ENCODE data around the gene SLC25A42.
"Not testable (repeated sequence)": the region's sequence is repeated elsewhere in the genome, so short reads cannot be mapped to it uniquely, and the experiment has no call there.

SLC25A42 gene

GRCh38 chr19:19145684-19146608 lies 82.2 kb downstream of the SLC25A42 start:
- no peaks in the 10 kb centered on the region for H3K36me3 ChIP-seq (ENCODE audit: insufficient read depth, low read depth, low read length)
- peaks cover 2% of the 10 kb centered on the region for H3K27me3 ChIP-seq (ENCODE audit: insufficient read depth, low read length)
- H3K4me3 ChIP-seq (ENCODE audit: low read length) = no peak overlapping the region; the same call in 1 of the 2 replicates
- H3K4me1 ChIP-seq (ENCODE audit: insufficient read depth, low read length) = no peaks in the 10 kb centered on the region
- H3K27ac ChIP-seq (ENCODE audit: low read length) = no peak overlapping the region
- no peaks in the 10 kb centered on the region for H3K9me3 ChIP-seq (ENCODE audit: insufficient read depth, low read depth, low read length)
- no peak overlapping the region for H3K9ac ChIP-seq (ENCODE audit: low read depth, low read length)

- Histone ChIP-seq H3K9ac (ENCODE audit: low read depth, low read length) (no peak overlapping the region), H3K9me3 (ENCODE audit: insufficient read depth, low read depth, low read length) (no peaks in the 10 kb centered on the region), H3K27ac (ENCODE audit: low read length) (no peak overlapping the region), H3K36me3 (ENCODE audit: insufficient read depth, low read depth, low read length) (no peaks in the 10 kb centered on the region), H3K4me1 (ENCODE audit: insufficient read depth, low read length) (no peaks in the 10 kb centered on the region), H3K27me3 (ENCODE audit: insufficient read depth, low read length) (no peaks in the 10 kb centered on the region), H3K4me3 (ENCODE audit: low read length) (no peak overlapping the region)
These were observed 83.1 kb downstream of the SLC25A42 start for GRCh38 chr19:19146865-19147264.

GRCh38 chr19:19147344-19147743 lies 83.5 kb downstream of the SLC25A42 start:
- Histone ChIP-seq H3K9ac (ENCODE audit: low read depth, low read length) (no peak overlapping the region), H3K4me1 (ENCODE audit: insufficient read depth, low read length) (no peaks in the 10 kb centered on the region), H3K36me3 (ENCODE audit: insufficient read depth, low read depth, low read length) (no peaks in the 10 kb centered on the region), H3K27ac (ENCODE audit: low read length) (no peak overlapping the region), H3K4me3 (ENCODE audit: low read length) (no peak overlapping the region), H3K9me3 (ENCODE audit: insufficient read depth, low read depth, low read length) (no peaks in the 10 kb centered on the region), H3K27me3 (ENCODE audit: insufficient read depth, low read length) (no peaks in the 10 kb centered on the region)

- not testable (repeated sequence) for H3K9me3 ChIP-seq (ENCODE audit: insufficient read depth, low read depth, low read length); H3K4me1 ChIP-seq (ENCODE audit: insufficient read depth, low read length); H3K4me3 ChIP-seq (ENCODE audit: low read length); H3K9ac ChIP-seq (ENCODE audit: low read depth, low read length); H3K27ac ChIP-seq (ENCODE audit: low read length); H3K27me3 ChIP-seq (ENCODE audit: insufficient read depth, low read length); H3K36me3 ChIP-seq (ENCODE audit: insufficient read depth, low read depth, low read length)
These were observed 84.7 kb downstream of the SLC25A42 start for GRCh38 chr19:19148504-19148903.

GRCh38 chr19:19149435-19149834 lies 85.6 kb downstream of the SLC25A42 start:
- H3K4me1 ChIP-seq (ENCODE audit: insufficient read depth, low read length) = no peaks in the 10 kb centered on the region
- no peak overlapping the region for H3K9ac ChIP-seq (ENCODE audit: low read depth, low read length)
- H3K9me3 ChIP-seq (ENCODE audit: insufficient read depth, low read depth, low read length) = no peaks in the 10 kb centered on the region
- H3K27ac ChIP-seq (ENCODE audit: low read length) = no peak overlapping the region
- no peaks in the 10 kb centered on the region for H3K27me3 ChIP-seq (ENCODE audit: insufficient read depth, low read length)
- no peaks in the 10 kb centered on the region for H3K36me3 ChIP-seq (ENCODE audit: insufficient read depth, low read depth, low read length)
- no peak overlapping the region for H3K4me3 ChIP-seq (ENCODE audit: low read length)

GRCh38 chr19:19151418-19151817 lies 87.6 kb downstream of the SLC25A42 start:
- no peaks in the 10 kb centered on the region for H3K36me3 ChIP-seq (ENCODE audit: insufficient read depth, low read depth, low read length)
- H3K4me1 ChIP-seq (ENCODE audit: insufficient read depth, low read length) = no peaks in the 10 kb centered on the region
- H3K9ac ChIP-seq (ENCODE audit: low read depth, low read length) = no peak overlapping the region
- H3K4me3 ChIP-seq (ENCODE audit: low read length) = no peak overlapping the region
- no peaks in the 10 kb centered on the region for H3K27me3 ChIP-seq (ENCODE audit: insufficient read depth, low read length)
- no peaks in the 10 kb centered on the region for H3K9me3 ChIP-seq (ENCODE audit: insufficient read depth, low read depth, low read length)
- H3K27ac ChIP-seq (ENCODE audit: low read length) = no peak overlapping the region

GRCh38 chr19:19152668-19153384 lies 89.0 kb downstream of the SLC25A42 start:
- Histone ChIP-seq H3K4me1 (ENCODE audit: insufficient read depth, low read length) (no peaks in the 10 kb centered on the region), H3K9me3 (ENCODE audit: insufficient read depth, low read depth, low read length) (no peaks in the 10 kb centered on the region), H3K36me3 (ENCODE audit: insufficient read depth, low read depth, low read length) (no peaks in the 10 kb centered on the region), H3K4me3 (ENCODE audit: low read length) (no peak overlapping the region), H3K27ac (ENCODE audit: low read length) (no peak overlapping the region), H3K27me3 (ENCODE audit: insufficient read depth, low read length) (no peaks in the 10 kb centered on the region; the same call in 1 of the 2 replicates), H3K9ac (ENCODE audit: low read depth, low read length) (no peak overlapping the region)

GRCh38 chr19:19154768-19155494 lies 91.1 kb downstream of the SLC25A42 start:
- Histone ChIP-seq H3K9me3 (ENCODE audit: insufficient read depth, low read depth, low read length) (no peaks in the 10 kb centered on the region), H3K36me3 (ENCODE audit: insufficient read depth, low read depth, low read length) (no peaks in the 10 kb centered on the region), H3K4me3 (ENCODE audit: low read length) (no peak overlapping the region), H3K4me1 (ENCODE audit: insufficient read depth, low read length) (no peaks in the 10 kb centered on the region), H3K9ac (ENCODE audit: low read depth, low read length) (no peak overlapping the region), H3K27ac (ENCODE audit: low read length) (no peak overlapping the region), H3K27me3 (ENCODE audit: insufficient read depth, low read length) (no peaks in the 10 kb centered on the region; the same call in 1 of the 2 replicates)

GRCh38 chr19:19155495-19156219 lies 91.9 kb downstream of the SLC25A42 start:
- no peak overlapping the region for H3K9ac ChIP-seq (ENCODE audit: low read depth, low read length)
- no peak overlapping the region for H3K27ac ChIP-seq (ENCODE audit: low read length)
- H3K27me3 ChIP-seq (ENCODE audit: insufficient read depth, low read length) = no peaks in the 10 kb centered on the region; the same call in 1 of the 2 replicates
- H3K4me3 ChIP-seq (ENCODE audit: low read length) = no peak overlapping the region
- H3K9me3 ChIP-seq (ENCODE audit: insufficient read depth, low read depth, low read length) = no peaks in the 10 kb centered on the region
- H3K36me3 ChIP-seq (ENCODE audit: insufficient read depth, low read depth, low read length) = no peaks in the 10 kb centered on the region
- peaks cover under 1% of the 10 kb centered on the region; the same call in 1 of the 2 replicates for H3K4me1 ChIP-seq (ENCODE audit: insufficient read depth, low read length)

GRCh38 chr19:19157808-19158207 lies 94.0 kb downstream of the SLC25A42 start:
- H3K4me1 ChIP-seq (ENCODE audit: insufficient read depth, low read length) = peaks cover 3% of the 10 kb centered on the region; the same call in 1 of the 2 replicates
- H3K27ac ChIP-seq (ENCODE audit: low read length) = no peak overlapping the region
- no peak overlapping the region for H3K9ac ChIP-seq (ENCODE audit: low read depth, low read length)
- no peaks in the 10 kb centered on the region for H3K9me3 ChIP-seq (ENCODE audit: insufficient read depth, low read depth, low read length)
- no peaks in the 10 kb centered on the region; the same call in 1 of the 2 replicates for H3K27me3 ChIP-seq (ENCODE audit: insufficient read depth, low read length)
- H3K4me3 ChIP-seq (ENCODE audit: low read length) = no peak overlapping the region
- H3K36me3 ChIP-seq (ENCODE audit: insufficient read depth, low read depth, low read length) = no peaks in the 10 kb centered on the region

GRCh38 chr19:19159534-19159933 lies 95.7 kb downstream of the SLC25A42 start:
- no peaks in the 10 kb centered on the region; the same call in 1 of the 2 replicates for H3K27me3 ChIP-seq (ENCODE audit: insufficient read depth, low read length)
- no peaks in the 10 kb centered on the region for H3K9me3 ChIP-seq (ENCODE audit: insufficient read depth, low read depth, low read length)
- H3K9ac ChIP-seq (ENCODE audit: low read depth, low read length) = no peak overlapping the region
- H3K36me3 ChIP-seq (ENCODE audit: insufficient read depth, low read depth, low read length) = no peaks in the 10 kb centered on the region
- no peak overlapping the region for H3K4me3 ChIP-seq (ENCODE audit: low read length)
- H3K27ac ChIP-seq (ENCODE audit: low read length) = no peak overlapping the region
- H3K4me1 ChIP-seq (ENCODE audit: insufficient read depth, low read length) = peaks cover 3% of the 10 kb centered on the region; the same call in 1 of the 2 replicates

Measured in iPS-20b (cell line).